H1 (cell line): Measurements from ENCODE around the gene TBCD. TPM values are rescaled to one million over a fixed set of nuclear protein-coding genes. Genes with fewer than 3 reads are reported as not detected.

Source experiments
- CTBP2 ChIP-seq: IDR thresholded peaks from 2 replicates; pipeline ENCODE4 v1.7.0; 2011; ENCODE audit warnings: borderline replicate concordance, mild to moderate bottlenecking, moderate library complexity, mixed read lengths, low read length; ENCODE audit not compliant: insufficient read depth, insufficient read length
- RBBP5 ChIP-seq: IDR thresholded peaks from 2 replicates; pipeline ENCODE4 v1.7.1; 2012; ENCODE audit warnings: low read depth, mild to moderate bottlenecking, inconsistent platforms, low read length, moderate library complexity, borderline replicate concordance
- RNF2 ChIP-seq: fragments of 200-900, 300-1000 bp; sonication (generic); IDR thresholded peaks from 2 replicates; pipeline ENCODE4 v1.7.1; 2016; ENCODE audit warnings: borderline replicate concordance, low read depth, mild to moderate bottlenecking, antibody characterized with exemption, low read length; ENCODE audit not compliant: poor library complexity, severe bottlenecking; ENCODE audit errors: missing control alignments
- SP2 ChIP-seq: IDR thresholded peaks from 2 replicates; pipeline ENCODE4 v1.6.1; 2012; ENCODE audit warnings: mild to moderate bottlenecking, low read length, inconsistent platforms
- polyA plus RNA-seq, 7 experiments: library from polyadenylated mRNA; depleted of rRNA in 3 of 7; stranded (reverse) in 5 of 7; unstranded in 2 of 7; fragments of >200 nt in 5 of 7; fragments of 200-250 nt in 2 of 7; gene quantifications; 1 replicate in 5 of 7; 2 replicates in 1 of 7; 4 replicates in 1 of 7; pipeline versions ENCODE4 v1.2.1 to v1.2.3, GENCODE V29; 2011 to 2013; ENCODE audit warnings: missing spikeins in 2 of 7, mixed read lengths in 2 of 7
- total RNA-seq: library from RNA; stranded (reverse); fragmentation: NEBNext Ultra II Directional; extraction: Animal tissue kit (Norgen Biotek cat#: 25700); gene quantifications from 2 replicates; pipeline ENCODE4 v1.2.1, GENCODE V29; 2021

Gene TBCD
- total and polyA plus RNA-seq, 2 of the 8 experiments (the other 6 are each of a cell fraction or from before 2014, with no cell fraction given) = 118 to 162 TPM

GRCh38 chr17:82868715-82869131 is 116.9 kb downstream of the TBCD start (continued):
- TF ChIP-seq RNF2 (no peak), RBBP5 (no peak), SP2 (no peak), CTBP2 (no peak)
